GM19397 (cell line): ENCODE measurements around the gene MEN1.
A peak's percentile ranks its signal among the peaks of the same experiment; 100 is the strongest.

Experiments used
- ATAC-seq: cut with Tn5 transposase; IDR thresholded peaks from one replicate; pipeline ENCODE4 v1.9.1; 2021; ENCODE audit warnings: mild to moderate bottlenecking, moderate library complexity; ENCODE audit not compliant: unreplicated experiment

Gene MEN1

DNA sequence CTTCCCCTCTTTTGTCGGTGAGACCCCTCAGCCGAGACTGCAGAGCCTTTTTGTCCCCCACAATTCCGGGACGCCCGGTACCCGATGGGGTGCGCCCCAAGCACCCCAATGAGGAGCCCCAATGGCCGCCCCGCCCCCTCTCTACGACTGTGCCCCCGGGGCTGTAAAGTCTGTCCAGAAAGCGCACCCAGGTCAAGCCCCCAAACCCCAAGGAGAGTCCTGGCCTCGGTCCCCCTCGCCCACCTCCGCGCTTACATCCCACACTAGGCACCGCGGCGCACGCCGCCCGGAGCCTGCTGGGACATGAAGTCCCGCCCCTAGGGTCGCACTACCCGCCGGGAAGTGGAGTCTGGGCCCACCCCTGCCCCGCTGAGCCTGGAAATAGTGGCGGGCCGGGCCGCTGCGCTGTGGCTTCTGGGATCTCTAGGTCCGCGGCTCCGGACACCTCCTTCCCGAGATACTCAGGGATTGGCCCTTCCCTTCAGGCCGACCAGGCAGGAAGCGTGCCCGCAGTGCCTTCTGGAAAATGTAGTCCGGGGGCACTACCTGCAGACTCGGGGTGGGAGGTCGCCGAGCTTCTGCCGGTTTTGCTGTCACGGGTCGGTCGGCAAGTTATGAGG is at the start of gene MEN1:
Gene MEN1 (minus strand): TSS at position 281 of the 620 bp plus-strand sequence. CDS start 442 bp downstream, outside the sequence.
- peak; percentile 62 for ATAC-seq

DNA sequence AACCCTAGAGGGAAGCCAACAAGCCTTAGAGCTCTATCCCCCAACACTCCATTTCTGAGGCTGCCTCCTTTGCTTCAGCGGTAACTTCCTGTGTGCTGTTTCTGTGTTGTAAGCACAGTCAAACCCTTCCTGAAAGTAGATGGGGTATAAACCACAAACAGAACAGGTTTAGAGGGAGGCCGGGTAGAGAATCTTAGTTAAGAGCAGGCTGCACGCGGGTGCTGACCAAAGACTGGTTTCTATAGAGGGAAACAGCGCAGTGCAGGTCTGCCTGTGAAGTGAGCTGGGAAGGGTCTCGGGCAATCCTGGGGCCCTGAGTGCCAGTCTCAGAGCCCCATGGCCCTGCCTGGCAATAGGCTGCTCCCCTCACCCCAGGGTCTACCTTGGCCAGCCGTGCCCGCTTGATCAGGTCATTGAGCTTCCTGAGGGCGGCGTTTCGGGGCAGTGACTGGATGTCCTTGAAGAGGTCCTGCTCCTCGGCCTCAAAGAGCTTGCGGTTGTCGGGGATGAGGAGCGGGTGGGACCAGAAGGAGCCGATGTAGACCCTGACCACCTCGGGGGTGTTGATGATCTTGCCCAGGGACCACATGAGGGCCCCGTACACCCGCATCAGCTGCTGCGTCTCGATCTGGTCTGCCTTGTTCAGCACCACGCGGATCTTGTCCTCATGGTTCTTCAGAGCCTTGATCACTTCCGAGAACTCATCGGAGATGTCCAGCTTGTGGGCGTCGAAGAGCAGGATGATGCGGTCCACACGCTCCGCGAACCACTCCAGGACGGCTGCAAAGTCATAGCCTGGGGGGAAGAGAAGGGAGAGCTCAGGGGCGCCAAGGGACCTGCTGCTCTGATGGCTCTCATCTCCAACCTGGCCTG is 49.4 kb upstream of the MEN1 start:
- peak; percentile 67 for ATAC-seq

DNA sequence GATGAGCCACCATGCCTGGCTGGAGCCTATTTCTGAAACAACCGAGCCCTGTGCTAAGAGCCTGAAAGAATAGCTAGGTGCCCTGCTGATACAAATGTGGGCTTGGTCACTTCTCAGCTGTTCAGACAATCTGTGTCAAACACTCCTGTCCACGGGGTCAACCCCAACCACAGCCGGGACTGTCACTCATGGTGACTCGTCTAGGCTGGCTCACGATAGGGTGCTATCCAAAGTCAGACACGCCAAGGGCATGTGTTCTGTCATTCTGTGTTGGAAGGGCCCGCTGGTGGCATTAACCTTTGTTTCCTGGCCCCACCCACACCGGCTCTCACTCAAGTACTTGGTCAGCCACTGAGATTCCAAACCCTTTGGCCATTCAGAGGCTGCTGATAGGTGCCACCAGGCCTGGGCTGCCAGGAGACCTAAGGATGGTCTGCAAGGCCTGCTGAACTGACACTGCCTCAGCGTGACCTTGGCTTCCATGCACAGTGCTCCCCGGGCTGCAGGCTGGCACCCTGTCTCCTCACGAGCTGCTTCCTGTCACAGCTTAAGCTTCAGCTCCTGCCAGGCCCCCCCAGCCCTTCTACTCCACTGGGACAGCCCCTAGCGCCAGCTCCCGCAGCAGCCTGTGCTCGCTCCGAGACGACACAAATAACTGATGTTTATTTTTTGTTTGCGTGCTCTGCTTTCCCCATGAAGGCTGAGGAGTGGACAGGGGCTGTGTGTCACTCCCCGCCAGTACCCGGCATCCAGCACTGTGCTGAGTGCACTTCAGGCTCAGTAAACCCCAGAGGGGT is 48.3 kb upstream of the MEN1 start:
- peak; percentile 19 for ATAC-seq

DNA sequence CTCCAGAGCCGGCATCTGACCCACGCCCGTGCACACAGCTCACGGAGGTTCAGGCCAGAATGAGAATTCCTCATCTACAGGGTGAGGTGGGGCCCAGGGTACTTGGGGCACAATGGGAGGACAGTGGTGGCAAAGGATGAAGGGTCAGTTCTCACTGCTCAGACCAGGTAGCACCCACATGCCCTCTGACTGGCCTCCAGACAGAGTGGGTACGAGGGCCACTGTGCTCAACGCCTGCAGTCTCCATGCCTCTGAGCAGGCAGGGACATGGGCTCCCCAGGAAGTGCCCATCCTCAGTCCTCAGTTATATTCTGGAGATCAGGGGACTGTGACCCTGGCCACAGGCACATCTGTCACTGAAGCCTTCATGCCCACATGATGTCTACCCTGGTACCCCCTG is 47.1 kb upstream of the MEN1 start:
- no peak for ATAC-seq

DNA sequence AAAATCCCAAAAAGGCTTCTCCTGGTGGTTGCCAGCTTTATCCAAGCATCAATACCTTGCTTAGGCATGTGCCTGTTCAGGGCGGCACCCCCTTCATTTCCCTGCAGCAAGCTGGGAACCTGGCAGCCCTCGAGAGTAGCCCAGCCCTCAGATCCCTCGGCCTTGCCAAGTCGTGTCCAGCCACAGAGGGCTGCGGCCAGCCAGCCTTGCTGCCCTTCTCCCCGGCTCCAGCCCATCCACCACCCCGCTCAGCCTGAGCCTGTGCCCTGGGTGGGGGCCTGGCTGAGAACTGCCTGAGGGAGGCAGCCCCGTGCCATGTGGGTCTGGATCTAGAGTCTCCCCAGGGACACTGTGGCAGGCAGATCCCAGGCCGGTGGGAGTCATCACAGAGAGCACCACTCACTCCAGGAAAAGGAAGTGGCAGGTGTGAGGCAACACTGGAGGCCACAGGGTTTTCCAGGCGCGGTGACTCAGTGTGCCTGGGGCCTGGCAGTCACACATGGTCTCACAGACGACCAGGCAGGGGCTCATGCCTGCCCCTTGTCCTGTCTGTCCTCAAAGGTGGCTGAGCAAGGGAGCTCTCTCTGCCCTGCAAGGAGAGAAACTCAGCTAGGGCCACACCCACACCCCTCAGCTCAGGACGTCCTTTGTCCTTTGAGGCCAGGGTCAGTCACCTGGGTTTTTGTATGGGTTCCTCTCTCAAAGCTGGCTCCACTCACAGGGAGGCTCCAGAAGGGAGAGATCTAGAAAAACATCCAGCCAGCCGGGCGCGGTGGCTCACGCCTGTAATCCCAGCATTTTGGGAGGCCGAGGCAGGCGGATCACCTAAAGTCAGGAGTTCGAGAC is 46.3 kb upstream of the MEN1 start:
- ATAC-seq, result no peak

DNA sequence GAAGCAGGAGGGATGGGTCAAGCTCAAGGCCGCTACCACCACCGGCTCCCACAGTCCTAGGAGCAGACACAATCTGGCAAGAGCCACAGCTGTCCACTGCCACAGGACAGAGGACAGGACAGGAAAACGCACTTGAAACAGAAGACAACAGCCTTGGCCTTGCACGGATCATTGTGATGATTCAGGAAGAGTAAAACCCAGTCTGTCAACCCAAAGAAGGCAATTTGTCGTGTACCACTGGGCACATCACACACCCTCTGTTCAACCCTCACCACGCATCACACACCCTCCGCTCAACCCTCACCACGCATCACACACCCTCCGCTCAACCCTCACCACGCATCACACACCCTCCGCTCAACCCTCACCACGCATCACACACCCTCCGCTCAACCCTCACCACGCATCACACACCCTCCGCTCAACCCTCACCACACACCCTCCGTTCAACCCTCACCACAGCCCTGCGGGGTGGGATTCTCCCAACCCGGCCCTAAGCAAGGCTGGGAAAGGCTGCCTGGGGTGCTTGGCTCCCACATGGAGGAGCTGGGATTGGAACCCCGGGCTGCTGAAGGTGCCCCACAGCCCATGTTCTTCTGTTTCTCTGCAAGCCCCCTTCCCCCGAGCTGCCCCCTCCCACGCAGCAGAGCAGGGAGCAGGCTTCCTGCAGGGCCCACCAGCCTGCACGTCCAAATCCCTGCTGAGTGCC is 45.4 kb upstream of the MEN1 start:
- ATAC-seq, result no peak

DNA sequence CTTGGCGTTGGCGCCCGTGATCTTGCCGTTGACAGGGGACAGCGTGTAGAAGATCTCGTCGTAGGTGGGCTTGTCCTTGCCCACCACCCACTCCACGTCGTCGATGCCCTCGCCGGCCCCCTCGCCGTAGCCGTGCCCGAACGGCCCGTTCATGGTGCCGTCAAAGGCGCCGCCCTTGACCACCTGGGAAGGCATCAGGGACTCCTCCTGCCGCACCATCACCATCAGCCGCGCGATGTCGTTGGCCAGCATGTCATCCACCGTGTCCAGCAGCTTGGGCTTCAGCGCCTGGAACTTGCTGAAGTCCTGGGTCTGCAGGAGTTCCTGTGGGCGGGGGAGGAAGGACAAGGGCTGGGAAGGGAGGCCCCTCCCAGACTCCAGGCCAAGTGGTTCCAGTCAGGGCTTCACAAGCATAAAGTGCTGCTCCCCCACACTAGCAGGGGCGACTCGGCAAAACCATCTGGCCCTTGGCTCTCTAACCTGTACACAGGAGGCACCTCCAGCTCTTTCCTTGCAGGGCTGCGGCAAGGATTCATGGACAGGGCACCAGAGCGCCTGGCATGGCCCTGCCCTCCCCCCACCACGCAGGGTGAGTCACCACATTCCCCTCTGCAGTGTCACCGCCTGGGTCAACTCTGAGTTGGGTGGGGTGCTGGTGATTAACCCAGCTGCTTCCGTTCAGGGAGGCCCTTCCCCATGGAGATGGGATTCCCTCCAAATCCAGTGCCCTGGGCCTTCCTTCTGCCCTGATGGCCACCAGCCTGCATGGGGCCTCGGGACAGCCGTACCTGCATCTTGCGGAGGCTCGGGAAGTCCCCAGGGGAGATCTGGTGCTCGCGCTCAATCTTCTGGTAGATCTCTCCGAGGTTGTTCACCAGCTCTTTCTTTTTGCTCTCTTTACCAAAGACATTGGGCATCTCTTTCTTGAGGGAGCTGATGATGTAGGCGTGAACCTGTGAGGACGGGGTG is 44.5 kb upstream of the MEN1 start:
- no peak for ATAC-seq

DNA sequence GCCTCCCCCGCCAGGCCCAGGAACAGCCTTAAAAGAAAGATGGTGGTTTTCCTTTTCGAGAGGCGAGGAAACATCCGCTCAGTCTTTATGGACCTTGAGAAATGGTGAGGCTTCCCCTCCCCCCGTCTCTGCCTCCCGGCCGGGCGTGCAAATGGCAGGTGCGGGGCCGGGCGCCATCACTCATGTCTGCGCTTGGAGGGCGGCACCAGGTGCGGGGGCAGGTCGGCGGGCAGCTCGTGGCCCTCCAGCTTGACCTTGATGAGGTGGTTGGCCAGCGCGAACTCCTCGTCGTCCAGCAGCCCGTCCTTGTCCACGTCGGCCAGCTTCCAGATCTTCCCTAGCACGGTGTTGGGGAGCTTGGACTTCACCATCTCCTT is 43.8 kb upstream of the MEN1 start:
- ATAC-seq, result no peak

DNA sequence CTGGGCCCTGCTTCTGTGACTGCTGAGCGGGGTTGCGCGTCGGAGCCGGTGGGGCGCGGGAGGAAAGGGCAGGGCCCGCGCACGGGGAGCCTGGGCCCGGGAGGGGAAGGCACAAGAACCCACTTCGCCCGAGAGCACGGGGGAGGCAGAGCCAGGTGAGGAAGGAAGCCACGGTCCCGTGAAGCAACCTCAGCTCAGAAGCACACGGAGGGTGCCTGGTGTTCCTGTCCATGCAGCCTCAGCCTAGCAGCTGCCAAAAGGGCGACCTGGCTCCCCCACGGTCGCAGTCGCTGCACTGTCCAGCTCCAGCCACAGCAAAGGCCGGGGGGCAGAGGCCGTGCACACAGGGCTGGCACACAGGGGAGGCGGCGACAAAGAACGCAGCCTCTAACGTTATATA is 43.4 kb upstream of the MEN1 start:
- no peak for ATAC-seq

DNA sequence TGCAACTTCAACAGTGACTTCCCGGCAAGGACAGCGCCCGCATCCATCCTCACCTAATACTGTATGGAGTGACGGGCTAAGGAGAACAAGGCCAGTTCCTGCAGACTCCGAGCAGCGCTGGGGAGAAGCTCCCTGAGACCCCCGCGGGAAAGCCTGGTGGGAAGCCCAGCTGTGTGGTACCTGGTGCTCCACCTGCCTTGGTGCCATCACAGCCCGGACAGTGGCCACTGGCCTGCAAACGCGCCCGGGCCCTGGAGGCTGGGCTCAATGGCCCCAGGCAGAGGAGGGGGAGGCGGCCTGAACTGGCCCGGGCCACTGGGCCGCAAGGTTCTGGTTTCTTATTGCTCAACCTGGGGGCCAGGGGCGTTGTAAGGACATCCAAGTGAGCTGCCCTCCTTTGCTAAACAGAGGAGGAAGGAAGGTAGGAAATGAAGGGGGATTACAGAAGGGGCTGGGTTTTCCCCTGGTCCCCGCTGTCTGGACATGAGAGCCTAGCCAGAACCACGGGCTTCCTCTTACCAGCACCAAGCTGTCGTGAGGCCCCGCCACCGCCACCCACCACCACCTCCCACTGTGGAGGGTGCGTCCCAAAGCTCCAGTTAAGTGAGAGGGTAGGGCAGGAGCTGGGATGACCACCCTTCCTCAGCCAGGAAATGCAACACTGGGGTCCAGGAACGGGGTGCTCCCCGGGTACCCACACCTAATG is 42.6 kb upstream of the MEN1 start:
- no peak for ATAC-seq

DNA sequence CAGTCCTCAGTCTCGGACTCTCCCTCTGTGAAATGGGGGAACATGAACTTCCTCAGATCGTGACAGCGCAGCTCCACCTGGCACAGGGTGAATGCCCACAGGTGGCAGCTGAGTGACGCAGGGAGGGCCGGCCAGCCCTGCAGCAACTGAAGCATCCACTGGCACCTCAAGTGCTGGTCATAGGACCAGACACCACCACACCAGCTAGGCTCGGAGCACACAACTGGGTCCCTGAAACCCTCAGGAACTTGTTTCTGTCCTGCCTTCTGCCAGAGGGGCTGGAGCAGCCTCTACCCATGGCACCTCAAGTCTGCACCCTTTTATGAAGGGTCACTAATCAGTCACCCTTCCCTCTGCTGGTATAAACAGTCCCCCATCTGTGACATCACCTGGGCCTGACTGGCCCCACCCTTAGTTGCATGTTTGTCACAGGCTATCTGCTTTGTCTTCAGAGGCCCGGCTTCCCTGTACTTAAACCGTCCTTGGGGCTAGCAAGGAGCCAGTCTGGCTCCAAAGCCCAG is 41.5 kb upstream of the MEN1 start:
- ATAC-seq, result no peak

DNA sequence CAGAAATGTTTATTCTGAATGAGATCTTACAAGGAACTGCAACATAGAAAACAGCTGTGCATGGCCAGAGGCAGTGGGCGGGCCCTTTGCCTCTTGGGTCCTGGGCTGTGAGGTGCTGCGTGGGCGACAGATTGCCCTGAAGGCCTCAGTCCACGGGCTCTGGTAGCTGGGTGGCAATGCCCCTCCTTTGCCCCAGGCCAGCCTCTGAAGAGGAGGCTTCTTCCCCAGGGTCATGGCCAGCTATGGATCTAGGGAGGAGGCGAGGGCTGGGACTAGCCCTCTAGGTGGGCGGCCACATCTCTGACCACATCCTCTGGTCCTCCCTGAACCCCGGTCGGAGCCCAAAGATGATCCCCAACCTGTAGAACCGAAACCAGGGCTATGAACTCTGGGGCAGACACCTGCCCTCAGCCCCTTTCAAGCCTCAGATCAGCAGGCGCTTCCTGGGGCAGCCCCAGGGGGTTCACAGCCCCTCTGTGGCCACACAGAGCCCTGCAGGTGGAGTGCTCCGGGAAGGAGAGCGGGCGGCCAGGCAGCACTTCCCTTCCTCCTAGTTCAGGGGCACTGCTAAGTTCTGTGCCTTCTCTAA is 40.7 kb upstream of the MEN1 start:
- ATAC-seq, result peak; percentile 66

DNA sequence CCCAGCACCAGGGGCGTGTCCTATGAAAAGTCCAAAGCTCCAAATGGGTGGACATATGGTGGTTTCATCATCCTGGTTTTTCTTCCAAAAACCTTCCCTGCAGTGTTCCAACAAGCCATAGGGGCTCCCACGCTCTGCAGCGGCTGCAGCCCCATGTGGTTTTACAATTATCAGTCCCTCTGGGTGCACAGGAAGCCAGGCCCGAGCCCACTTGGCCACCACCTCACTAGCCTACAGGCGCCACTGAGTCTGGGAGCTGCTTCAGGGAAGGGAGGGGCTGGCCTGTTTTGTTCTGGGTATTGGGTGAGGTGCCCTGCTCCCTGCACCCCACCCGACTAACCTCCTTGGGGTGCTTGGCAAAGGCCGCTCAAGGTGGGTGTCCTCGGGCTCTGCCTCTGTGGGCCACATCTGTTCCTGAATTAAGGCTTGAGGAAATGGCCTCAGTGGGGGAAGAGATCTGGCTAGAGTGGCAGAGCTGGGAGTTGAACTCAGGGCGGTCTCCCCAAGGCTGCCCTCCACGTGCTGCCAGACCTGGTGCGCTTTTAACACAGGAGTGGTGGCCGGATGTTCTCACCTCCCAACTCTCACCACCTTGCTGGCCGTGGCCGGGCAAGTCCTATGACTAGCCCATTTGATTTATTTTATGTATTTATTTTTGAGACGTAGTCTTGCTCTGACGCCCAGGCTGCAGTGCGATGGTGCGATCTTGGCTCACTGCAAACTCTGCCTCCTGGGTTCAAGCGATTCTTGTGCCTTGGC is 39.4 kb upstream of the MEN1 start:
- ATAC-seq, result no peak

DNA sequence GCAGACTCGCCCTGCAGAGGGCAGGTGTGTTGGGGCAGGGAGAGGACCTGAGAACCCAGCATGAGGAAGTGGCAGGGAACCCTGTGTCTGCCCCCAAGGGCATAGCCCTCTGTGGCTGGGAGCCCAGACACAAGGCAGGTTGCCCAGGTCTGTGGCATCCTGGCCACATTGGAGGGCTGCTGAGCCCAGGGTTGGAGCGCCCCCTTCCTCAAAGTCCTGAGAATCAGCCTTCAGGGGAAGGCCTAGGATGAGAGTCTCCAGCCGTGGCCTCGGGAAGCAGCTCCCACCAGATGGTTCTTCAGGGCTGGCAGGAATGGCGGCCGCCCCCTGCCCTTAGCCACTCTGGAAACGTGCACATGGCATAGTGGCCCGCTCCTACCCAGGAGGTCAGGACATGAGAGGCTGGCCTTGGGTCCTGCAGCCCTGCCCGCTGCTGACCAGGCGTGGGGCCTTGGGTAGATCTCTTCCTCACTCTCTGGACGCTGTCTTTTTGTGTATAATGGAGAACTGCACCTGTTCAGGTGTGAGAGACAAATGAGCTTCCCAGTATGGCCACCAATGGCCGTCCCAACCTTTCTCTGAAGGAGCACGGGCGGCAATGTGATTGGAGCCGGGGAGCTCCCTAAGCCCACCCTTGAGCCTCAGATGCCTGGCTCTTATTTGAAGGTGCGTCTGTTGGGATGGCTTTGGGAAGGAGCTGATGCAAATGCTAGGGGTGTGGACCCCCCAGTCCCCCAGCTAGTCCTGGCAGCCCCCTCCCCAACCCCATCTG is 38.7 kb upstream of the MEN1 start:
- ATAC-seq, result no peak

DNA sequence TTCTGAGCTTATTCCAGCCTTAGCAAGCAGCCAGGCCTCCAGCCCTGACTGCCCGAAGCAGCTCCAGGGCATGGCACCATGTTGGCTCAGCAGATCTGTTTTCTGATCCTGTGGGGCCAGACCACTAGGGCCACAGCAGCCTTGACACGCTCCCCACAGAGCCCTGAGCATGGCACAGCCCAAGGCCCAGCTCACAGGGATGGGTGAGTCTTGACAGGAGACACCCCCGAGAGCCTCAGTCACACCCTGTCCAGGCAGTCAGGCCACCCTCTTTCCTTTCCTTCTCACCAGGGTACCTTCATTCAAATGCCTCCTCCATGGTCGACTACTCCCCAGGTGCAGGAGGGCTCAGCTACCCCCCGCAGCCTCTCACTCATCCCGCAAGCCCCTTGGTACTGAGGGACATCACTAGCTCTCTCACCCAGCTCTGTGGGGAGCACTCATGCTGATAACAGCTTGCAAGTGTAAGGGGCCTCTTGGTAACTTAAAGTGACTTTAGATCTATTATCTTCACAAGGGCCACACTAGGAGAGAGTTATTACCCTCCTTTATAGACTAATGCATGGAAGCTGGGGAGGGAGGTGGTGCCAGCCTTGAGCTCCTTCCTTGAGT is 38.0 kb upstream of the MEN1 start:
- ATAC-seq, result no peak
